NCI-H345 (cell line): ENCODE measurements around the gene FHOD3.
"Not testable (repeated sequence)": the region's sequence is repeated elsewhere in the genome, so short reads cannot be mapped to it uniquely, and the experiment has no call there.

ENCODE experiments used
- DNase-seq: peaks from one replicate; lab custom pipeline; 2025; lab: John Stamatoyannopoulos, UW

Gene FHOD3

DNA sequence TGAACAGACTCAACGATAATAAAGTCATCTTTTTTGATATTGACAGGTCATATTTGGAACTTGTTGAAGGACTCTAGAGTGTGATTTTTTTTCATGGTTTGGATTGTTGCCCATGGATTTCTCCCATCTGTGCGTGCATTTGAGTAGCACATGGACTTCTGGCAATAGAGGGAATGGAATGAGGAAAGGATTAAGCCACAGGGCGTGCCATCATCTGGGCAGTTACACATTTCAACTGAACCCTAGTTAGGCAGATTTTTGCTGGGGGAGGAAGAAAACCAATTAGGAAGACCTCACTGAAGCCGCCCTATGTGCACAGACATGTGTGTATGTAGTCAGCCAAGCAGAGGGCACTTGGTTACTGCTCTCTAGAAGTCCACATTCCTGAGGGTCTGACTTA lies 458.7 kb downstream of the FHOD3 start:
- no peak for DNase-seq

DNA sequence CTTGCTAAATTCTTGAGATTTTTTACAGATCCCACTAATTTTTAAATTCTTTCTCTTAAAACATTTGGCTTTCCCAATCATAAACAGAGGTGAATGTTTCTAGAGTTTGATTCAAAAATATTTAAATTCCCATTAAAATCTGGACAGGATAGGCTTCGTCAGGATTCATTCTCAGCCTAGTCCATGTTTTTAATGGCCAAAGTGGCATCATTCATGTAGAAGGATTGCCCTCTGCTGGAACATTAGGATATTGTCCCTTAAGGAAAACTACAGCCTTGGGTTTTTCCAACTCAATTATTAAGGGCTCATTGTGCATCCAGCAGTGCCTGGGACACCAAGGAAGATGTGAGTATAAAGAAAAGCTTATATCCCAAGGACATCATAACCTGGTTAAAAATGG lies 459.6 kb downstream of the FHOD3 start:
- peak; percentile 50 for DNase-seq

DNA sequence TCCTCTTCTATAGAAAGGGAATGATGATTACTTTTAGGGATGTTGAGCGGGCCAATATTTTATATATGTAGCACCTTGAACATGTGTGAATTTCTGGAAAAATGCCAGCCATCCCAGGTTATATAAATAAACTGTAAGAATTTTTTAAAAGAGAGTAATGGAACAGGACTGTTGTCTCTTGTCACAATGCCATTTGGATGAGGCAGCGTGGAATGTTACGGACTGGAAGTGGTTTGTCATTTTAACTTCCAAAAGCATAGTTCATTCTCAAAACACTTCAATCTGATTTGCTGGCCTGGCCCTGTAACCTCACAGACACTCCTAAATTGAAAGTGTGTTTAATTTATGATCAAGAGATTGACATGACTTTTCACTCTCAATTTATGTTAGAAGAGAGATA lies 460.5 kb downstream of the FHOD3 start:
- no peak for DNase-seq

DNA sequence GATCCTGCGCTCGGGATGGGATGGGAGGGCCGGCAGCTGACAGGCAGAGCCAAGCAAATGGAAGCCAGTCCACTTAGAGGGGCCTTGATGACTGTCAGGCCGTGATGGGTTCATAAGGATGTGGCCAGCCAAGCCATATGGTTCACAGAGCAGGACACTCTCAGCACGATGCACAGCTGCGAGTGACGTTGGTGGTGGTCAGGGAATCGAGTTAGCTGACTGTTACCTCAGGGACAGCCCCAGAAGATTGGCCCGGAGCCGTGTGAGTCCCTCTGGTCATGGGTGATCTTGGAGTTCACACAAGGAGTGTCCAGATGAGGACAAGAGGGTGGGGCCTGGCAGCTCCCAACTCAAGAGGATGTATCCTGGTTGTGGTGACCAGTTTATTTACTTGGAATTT lies 461.1 kb downstream of the FHOD3 start:
- no peak for DNase-seq

DNA sequence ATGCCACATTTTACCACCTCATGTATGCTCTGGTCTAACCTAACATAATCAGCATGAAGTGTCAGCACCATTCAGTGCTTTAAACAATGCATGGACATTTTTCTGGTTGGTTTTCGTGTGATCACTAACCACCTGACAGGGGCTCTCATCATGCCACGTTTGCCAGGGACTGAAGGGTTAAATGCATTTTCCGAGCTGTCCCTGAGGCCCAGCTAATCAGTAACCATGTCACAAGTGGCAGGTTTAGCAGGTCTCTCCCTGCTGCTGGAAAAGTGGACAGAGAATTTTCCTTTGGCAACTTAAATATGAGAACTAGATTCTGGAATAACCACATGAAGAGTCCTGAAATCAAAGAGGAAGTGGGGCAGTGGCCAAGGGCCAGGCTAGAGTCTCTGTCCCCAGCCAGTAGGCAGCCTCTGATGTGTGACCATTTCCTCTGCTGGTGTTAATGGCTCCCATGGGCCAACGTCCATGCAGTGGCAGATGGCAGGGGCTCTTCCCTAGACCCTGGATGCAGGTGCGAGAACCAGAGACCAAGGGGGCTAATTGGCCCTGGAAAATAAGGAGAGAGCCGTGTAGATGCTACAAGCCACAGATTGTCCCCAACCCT lies 461.8 kb downstream of the FHOD3 start:
- no peak for DNase-seq

DNA sequence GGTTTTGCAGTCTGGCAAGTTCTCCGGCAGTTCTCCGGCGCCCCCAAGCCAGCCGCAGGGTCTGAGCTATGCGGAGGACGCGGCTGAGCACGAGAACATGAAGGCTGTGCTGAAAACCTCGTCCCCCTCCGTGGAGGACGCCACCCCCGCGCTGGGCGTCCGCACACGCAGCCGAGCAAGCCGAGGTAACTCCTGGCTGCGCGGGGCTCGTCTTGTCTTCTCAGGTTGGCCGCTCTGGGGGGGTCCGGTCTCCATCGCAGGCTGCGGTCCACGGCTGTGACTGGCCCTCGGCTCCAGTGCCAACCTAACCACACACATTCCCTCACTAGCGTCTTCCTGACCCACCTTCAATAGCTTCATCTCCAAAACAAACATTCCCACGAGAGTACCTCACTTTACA lies 463.1 kb downstream of the FHOD3 start:
- DNase-seq: no peak

DNA sequence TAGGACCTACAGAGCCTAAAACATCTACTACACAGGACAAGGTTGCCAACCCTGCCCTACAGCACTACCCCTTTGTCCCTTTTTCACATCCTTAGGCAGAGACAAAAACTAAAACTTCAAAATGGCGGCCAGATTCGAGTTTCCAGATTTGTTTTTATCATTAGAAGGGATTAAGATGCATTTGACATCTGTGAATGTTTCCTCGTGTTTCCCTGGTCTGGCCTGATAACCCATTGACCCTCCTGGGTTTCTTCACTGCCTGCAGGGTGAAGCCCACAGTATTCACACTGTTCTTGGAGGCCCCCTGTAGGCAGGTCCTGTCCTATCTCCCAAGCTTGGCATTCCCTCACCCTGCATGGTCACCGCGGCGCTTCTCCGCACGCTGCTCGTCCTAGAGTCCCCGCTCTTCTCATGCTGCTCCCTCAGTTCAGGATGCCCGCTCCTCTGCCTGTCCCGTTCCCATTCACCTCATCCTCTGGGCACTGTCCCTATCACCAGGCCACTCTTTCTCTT lies 463.7 kb downstream of the FHOD3 start:
- DNase-seq: no peak

DNA sequence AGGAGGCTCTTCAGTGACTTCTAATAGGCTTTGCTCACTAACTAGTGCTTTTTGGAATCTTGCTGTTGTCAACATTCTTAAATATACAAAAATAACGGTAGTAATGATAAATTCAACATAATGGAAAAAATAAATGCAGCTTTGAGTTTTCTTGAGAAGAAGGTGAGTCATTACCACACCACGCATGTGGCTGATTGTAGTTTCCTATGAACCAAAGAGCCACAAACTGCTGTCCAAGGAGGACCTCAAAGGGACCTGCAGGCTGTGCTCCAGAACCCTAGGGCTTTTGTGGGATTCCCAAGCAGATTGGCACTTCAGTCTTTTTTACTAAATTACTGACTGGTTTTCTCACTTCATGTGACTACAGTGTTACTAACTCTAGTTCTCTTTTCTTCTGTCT lies 464.6 kb downstream of the FHOD3 start:
- DNase-seq: no peak

DNA sequence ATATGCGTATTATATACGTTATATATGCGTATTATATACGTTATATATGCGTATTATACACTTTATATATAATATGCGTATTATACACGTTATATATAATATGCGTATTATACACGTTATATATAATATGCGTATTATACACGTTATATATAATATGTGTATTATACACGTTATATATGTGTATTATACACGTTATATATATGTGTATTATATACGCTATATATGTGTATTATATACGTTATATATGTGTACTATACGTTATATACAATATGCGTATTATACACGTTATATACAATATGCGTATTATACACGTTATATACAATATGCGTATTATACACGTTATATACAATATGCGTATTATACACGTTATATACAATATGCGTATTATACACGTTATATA lies 465.5 kb downstream of the FHOD3 start:
- DNase-seq: not testable (repeated sequence)

DNA sequence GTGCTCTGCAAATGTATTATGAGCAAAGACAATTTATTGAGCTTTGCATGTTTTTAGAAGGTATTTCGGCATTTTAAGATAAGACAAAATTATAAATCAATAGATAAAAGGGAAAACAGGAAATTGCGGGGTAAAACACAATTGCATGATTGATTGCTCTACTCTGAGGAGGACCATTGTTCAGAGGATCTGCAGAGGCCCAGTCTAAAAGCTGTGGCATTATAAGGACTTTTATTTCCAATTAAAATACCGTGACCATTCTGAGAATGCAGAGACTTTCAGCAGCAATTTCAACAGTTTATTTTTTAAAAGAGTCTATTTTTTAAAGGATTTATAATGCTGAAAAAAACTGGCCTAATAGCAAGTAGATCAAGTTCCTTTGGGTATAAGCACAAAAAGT lies 469.3 kb downstream of the FHOD3 start:
- no peak for DNase-seq

DNA sequence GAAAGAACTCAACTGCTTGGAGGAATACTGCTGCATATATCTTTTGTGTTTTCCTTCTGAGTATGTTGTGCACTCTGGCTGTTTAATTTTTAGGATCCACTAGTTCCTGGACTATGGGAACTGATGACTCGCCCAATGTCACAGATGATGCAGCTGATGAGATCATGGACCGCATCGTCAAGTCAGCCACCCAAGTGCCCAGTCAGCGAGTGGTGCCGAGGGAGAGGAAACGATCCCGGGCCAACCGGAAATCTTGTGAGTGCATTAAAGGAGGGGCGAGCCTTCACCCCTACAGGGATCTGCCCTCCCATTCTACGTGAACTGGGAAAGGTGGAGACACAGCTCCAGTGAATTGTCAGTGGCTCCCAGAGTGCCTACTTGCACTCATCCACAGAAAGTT lies 471.7 kb downstream of the FHOD3 start:
- DNase-seq: no peak

DNA sequence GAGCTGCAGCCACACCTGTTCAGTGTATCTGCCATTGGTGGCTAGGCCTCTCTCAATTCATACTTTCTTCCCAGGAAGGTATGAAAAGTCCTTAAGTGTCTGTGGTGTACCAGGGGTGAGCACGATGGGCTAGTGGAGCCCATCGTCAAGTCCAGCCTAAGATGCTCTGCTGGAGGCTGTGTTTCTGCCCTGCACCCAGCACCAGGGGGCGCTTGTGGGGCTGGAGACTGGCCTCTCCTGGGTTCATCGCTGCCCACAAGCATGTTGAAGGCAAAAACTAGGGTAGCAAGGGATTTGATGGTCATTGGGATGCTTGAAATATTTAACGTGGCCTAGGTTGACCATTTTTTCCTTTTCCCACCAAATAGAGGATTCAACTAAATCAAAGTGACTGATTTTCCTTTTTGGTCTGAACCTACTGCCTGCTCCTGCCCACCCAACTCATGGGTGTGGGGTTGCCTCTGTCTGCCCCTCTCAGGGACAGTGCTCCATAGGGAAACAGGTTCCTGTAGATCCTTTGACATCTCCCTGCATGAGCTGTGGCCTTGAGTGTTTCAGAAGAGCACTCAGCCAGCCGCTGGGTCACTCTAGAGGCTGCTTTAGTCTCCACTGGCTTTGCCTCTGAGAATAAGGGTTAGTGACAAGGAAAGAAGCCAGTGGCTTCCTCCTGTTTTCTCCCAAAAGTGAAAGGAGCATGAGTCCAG lies 472.2 kb downstream of the FHOD3 start:
- no peak for DNase-seq

DNA sequence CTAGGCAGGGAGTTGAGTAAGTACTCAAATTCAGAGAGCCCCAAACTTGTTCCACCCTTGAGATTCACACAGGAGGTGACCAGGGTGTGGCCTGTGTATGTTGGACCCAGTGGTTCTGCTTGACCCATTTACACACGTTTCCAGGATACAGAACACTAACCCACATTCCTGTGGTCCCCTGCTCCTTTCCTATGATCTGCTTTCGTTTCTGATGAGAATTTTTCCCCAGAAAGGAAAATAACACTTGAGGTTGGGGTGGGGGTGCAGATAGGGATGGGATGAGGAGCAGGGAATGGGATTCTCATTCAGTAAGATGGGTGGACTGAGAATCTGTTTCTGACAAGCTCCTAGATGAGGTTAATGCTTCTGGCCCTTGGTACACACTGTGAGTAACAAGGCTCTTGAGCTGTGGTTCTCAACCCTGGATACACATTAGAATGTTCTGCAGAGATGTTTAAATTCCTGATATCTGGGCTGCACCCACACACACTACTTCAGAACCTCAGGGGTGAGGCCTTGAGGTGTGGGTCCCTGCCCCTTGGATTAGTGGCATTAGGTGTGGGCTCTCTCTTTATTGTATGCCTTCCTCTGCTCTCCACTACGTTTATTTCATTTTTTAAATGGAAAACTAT lies 472.9 kb downstream of the FHOD3 start:
- no peak for DNase-seq

DNA sequence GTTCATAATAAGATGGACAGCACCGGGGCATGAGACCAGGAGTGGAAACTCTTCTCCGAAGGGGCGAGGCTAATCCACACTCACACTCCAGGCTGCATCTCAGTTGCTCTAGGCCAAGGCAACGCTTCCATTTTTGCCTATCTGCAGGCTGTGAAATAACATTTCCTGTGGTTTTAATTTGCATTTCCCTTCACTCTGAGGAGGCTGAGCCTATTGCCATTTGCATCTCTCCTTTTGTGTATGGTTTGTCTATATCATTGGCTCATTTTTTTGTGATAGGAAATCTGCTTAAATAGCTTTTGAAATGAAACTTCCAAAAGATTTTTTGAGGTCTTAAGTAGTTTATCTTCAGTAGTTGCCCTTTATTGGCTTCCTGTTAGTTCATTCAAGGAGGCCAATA lies 473.7 kb downstream of the FHOD3 start:
- no peak for DNase-seq

DNA sequence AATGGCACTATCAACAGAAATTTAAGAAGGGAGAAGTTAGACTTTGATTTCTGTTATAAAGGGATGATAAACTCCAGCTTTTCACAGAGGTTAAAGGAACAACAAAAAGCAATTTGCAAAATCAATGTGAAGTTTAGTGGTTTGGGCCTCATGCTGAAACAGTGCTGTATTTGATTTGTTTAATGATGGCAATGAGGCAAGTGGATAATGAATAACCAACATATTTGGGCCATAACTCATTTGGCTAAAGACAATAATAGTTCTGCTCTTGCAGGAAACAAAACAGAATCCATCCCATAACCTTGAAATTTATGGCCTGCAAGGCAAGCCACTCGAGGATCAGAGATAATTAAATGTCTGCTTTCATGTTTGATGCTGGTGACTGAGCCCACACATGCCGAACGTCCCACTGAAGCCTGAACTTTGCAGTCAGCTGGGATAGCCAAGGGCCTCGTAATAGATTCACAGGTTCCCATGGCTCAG lies 474.8 kb downstream of the FHOD3 start:
- no peak for DNase-seq

DNA sequence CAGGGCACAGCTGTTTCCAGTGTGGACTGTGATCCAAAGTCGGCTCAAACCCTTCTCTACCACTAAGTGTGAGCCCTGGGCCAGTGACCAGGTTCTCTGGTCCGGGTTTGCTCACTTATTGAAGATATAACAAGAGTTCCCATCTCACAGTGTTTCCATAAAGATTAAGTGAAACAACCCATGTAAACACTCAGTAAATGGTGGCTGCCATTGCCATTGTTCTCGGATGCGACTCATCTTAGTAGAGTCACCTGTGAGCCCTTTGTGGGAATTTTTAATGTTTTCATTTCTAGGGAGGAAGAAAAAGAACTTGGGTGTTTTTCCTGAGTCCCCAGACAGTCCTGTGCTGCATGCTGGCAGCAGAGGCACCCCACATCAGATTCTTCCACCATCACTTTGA lies 477.9 kb downstream of the FHOD3 start:
- no peak for DNase-seq

DNA sequence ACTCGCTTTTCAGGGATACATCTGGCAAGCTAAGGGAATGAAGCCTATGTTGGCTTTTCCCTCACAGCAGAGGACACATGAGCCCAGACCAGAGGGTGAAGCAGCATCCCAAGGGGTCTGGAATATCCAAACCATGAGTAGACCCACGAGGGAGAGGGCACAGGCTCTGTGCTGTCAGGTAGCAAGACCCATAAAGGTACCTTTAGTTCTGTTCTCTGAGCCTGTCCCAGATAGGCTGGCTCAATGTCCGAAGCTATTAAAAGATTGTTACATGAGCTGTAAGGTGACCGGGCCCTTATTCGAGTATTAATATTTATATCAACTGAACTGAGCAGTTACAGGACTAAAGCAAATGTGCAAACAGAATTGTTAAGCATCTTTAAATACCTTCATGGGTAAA lies 479.1 kb downstream of the FHOD3 start:
- no peak for DNase-seq

DNA sequence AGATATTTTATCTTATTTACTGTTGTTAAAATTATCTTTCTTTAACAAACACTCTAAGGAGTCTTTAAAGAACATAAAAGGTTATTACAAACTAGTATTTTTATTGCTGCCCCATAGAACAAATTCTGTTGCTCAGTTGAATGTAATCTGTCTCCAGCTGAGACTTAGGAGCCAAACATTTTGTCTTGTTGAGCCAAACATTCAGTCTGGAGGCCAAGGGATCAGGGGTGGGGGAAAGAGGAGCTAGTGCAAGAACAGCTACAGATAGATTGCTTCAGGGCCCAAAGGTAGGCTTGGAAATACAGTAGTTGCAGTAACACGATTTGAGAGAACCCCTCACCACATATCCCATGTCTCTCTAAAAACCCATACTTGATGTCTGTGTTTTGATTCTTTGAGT lies 480.1 kb downstream of the FHOD3 start:
- no peak for DNase-seq

DNA sequence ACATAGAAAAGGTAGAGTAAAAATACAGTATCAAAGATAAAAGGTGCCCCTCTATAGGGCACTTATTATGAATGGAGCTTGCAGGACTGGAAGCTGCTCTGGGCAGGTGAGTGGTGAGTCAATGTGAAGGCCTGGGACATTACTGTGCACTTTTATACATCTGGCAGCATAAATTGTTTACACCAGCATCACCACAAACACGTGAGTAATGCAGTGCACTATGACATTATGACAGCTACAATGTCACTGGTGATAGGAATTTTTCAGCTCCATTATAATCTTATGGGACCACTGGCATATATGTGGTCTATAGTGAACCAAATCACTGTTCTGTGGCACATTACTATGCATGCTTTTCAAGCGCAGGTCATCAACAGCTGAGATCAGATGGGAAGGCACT lies 483.2 kb downstream of the FHOD3 start:
- no peak for DNase-seq

DNA sequence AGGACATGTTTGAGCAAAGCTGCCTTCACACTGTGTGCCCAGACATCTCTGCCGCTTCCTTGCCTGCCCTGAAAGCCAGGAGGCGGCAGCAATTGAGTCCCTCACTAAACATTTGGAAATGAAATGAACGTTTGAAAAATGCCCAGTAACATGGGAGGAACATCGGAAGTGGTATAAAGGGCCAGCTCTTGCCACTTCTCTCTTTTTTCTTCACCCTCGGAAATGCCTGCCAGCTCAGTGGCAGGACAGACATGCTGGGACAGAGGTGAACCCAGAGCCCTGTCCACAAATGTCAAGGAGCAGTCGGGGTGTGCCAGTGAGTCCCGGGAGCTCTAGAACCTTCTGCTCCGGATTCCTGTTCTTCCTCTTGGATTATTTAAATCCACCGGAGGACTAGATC lies 485.2 kb downstream of the FHOD3 start:
- no peak for DNase-seq

DNA sequence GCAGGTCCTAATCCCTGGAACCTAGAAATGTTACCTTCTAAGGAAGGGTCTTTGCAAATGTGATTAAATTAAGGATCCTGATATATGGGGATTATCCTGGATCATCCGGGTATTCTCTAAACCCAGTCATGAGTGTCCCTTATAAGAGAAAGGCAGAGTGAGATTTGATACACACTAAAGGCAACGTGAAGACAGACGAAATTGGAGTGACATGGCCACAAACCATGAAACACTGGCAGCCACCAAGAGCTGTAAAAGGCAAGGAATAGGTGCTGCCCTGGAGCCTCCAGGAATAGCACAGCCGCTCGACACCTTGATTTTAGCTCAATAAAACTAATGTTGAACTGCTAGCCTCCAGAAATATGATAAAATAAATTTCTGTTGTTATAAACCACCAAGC lies 486.3 kb downstream of the FHOD3 start:
- no peak for DNase-seq

DNA sequence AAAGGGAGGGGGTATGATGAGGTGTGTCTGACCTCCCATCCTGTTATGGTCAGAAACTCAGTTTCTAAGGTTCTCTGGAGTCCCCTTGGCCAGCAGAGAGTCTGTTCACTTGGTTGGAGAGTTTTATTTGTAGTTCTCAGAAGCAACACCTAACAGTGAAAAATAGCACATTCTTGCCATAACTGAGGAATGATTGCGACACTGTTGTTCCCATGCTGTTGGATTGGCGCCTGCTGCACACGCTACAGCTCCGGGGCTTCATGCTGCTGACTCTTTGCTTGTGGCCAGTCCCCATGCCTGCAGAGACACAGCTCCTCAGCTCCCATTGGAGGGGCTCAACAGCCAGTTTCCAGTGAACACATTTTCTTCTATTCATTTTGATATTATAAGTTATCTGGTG lies 489.2 kb downstream of the FHOD3 start:
- no peak for DNase-seq

DNA sequence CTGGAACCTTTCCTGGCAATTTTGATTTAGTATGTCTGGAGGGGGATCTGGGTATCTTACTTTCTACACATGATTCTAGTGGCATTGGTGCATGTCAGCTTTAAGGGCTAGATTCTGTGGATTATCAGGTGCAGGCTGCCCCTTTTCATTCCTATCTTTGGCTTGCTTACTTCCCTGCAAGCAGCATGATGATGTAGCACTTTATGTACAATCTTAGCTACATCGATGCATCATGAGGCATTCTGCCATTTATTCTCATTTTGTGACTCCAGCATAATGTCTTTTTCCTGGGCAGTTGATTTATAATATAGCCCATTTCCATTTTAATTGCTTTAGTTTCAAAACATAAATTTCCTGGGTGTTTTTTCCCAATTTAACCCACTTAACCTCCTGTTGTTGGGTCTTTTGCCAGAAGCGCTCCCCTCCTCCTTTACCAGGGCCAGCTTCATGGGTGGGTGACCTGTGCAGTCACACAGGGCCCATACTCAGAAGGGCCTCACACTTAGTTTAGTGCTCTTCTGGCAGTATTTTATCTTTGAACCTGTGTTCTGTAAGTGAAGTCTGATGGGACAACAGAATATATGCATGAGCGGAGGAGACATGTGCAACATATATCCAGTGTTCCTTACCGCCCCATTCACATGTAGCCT lies 495.2 kb downstream of the FHOD3 start:
- no peak for DNase-seq
